AG09319 (cell line): ENCODE data around the gene HTATSF1.

Experiments used
- DNase-seq: peaks from one replicate; pipeline ENCODE4 v3.0.0-alpha.2; 2010; ENCODE audit warnings: low read depth; ENCODE audit errors: extremely low read depth
- CTCF ChIP-seq: IDR thresholded peaks from 2 replicates; pipeline ENCODE4 v1.5.1; 2011; ENCODE audit warnings: low read depth, mild to moderate bottlenecking, inconsistent platforms, low read length, moderate library complexity

The HTATSF1 gene

DNA sequence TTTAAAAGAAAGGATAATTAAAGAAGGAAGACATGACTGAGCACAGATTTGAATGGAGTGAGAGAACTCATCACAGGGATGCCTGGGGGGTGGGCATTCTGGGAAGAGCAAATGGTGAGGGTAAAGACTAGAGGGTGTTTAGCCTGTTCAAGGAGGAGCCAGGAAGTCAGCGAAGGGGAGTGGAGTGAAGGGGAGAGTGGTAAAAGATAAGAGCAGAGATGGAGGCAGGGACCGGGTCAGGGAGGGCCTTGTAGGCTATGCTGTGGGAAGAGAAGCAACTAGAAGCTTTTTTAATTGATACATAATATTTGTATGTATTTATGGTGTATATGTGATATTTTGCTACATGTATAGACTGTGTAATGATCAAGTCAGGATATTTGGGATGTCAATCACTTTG, 32.4 kb downstream of the HTATSF1 start:
- DNase-seq = no peak
- no peak for TF ChIP-seq CTCF

DNA sequence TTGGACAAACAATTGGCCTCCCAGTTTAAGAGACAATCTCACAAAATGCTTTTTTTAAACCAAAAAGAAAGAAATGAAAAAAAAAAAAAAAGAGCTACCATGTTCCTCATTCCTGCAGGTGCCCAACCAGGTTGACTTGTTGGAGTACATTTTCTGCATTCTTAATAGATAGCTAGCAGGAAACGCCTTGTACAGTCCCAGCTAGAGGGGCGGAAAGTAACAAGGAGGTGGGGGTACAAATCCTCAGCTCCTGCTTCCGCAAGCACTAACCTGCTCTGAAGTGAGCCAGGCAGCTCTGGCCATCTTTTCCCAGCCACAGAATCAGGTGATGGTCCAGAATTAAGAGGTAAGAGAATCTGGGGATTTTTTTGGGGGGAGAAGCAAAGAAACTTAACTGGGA, 34.6 kb downstream of the HTATSF1 start, which contains the start of gene VGLL1:
VGLL1 (plus strand) TSS at position 265 of the 400 bp plus-strand sequence. CDS start 3,806 bp downstream, outside the sequence.
- no peak for DNase-seq
- no peak for TF ChIP-seq CTCF

GRCh38 chrX:136534131-136534530, 36.7 kb downstream of the HTATSF1 start:
- no peak for TF ChIP-seq CTCF
- DNase-seq = no peak

GRCh38 chrX:136538811-136539210, 41.4 kb downstream of the HTATSF1 start:
- DNase-seq = no peak
- TF ChIP-seq CTCF = no peak

DNA sequence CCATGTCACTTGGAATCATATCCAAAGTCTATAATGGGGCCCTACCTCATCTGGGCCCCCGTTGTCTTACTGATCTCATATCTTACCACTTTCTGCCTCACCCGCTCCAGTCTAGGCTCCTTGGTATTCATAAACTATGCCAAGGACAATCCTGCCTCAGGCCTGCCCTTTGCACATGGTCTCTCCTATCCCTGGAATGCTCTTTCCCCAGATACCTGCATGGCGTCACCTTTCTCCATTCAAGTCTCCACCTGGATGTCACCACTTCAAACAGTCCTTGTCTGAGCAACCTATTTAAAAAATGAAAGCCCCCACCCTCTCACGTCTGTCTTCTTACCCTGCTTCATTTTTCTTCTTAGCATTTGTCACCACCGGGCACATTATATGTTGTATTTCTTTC, 42.8 kb downstream of the HTATSF1 start:
- DNase-seq = no peak
- TF ChIP-seq CTCF = no peak

- DNase-seq = no peak
- TF ChIP-seq CTCF = no peak
These were observed 43.9 kb downstream of the HTATSF1 start for GRCh38 chrX:136541294-136541693.

DNA sequence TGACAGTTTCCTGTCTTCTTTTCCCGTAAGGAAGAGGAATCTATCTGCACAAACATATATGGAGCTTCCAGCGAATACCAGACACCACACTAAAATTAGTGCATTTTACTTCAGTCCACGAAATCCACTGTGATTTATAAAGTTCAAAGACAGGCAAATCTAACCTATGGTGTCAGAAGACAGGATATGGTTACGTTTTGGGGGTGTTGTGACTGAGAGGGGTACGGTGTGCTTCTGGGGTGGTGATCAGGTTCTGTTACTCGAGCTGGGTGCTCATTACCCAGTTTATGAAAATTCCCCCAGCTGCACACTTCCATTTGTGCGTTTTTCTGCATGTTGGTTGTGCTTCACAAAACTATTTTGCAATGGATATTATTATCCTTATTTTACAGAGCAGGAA, 44.9 kb downstream of the HTATSF1 start:
- no peak for DNase-seq
- TF ChIP-seq CTCF = no peak
